Loucy (cell line): ENCODE results near the gene ENTPD7.

Source experiments
- H2AFZ ChIP-seq: fragments of 200-600 bp; sonication (generic); 2 replicates; pipeline ENCODE4 v1.6.0; 2016; ENCODE audit warnings: antibody characterized with exemption, mild to moderate bottlenecking, low read length, moderate library complexity
- H3F3A ChIP-seq: fragments of 200-600 bp; 2 replicates; pipeline ENCODE4 v1.6.0; 2016; ENCODE audit warnings: antibody characterized with exemption, low read depth, mild to moderate bottlenecking
- H3K27me3 ChIP-seq: fragments of 200-600 bp; sonication (generic); 2 replicates; pipeline ENCODE4 v1.6.1; 2014; ENCODE audit warnings: low read length, mild to moderate bottlenecking; ENCODE audit not compliant: insufficient read depth, poor library complexity, severe bottlenecking
- H3K36me3 ChIP-seq: fragments of 200-600 bp; sonication (generic); 2 replicates; pipeline ENCODE4 v1.6.1; 2016; ENCODE audit warnings: low read length; ENCODE audit not compliant: insufficient read depth
- H3K4me1 ChIP-seq: fragments of 200-600 bp; sonication (generic); 2 replicates; pipeline ENCODE4 v1.5.1; 2014; ENCODE audit warnings: low read length, mild to moderate bottlenecking; ENCODE audit not compliant: insufficient read depth, poor library complexity, severe bottlenecking
- H3K4me2 ChIP-seq: fragments of 200-600 bp; sonication (generic); 2 replicates; pipeline ENCODE4 v1.6.0; 2014; ENCODE audit warnings: antibody characterized with exemption, low read length, low read depth, mild to moderate bottlenecking; ENCODE audit not compliant: poor library complexity, severe bottlenecking
- H3K4me3 ChIP-seq: fragments of 200-600 bp; sonication (generic); 2 replicates; pipeline ENCODE4 v1.5.1; 2014; ENCODE audit warnings: low read length, mild to moderate bottlenecking, mixed read lengths; ENCODE audit not compliant: poor library complexity, severe bottlenecking
- H3K79me2 ChIP-seq: fragments of 200-600 bp; sonication (generic); 2 replicates; pipeline ENCODE4 v1.6.1; 2014; ENCODE audit warnings: low read length; ENCODE audit not compliant: insufficient read depth
- H3K9ac ChIP-seq: fragments of 200-600 bp; sonication (generic); 2 replicates; pipeline ENCODE4 v1.6.0; 2014; ENCODE audit warnings: mild to moderate bottlenecking, low read depth, low read length, moderate library complexity; ENCODE audit not compliant: poor library complexity, severe bottlenecking
- H3K9me2 ChIP-seq: fragments of 200-600 bp; sonication (generic); replicated peaks from 2 replicates; pipeline ENCODE4 v1.6.1; 2016; ENCODE audit warnings: low read depth, low read length, mixed read lengths
- H3K9me3 ChIP-seq: fragments of 200-600 bp; sonication (generic); 2 replicates; pipeline ENCODE4 v1.6.1; 2014; ENCODE audit warnings: mild to moderate bottlenecking, antibody characterized with exemption, low read length, low read depth; ENCODE audit not compliant: insufficient read depth
- H4K20me1 ChIP-seq: fragments of 200-600 bp; sonication (generic); 2 replicates; pipeline ENCODE4 v1.6.0; 2014; ENCODE audit warnings: antibody characterized with exemption, low read length, mild to moderate bottlenecking; ENCODE audit not compliant: insufficient read depth, poor library complexity, severe bottlenecking
- EZH2phosphoT487 ChIP-seq: fragments of 200-600 bp; IDR thresholded peaks from 2 replicates; pipeline ENCODE4 v1.6.1; 2018; ENCODE audit warnings: antibody characterized with exemption, mild to moderate bottlenecking, moderate library complexity, borderline replicate concordance
- TF ChIP-seq, protein P1 (sequence below): fragments of 200-600 bp; sonication (generic); conservative IDR thresholded peaks from 2 replicates; pipeline ENCODE4 v1.5.1; 2014; ENCODE audit warnings: mild to moderate bottlenecking, antibody characterized with exemption, low read length

Gene ENTPD7

DNA sequence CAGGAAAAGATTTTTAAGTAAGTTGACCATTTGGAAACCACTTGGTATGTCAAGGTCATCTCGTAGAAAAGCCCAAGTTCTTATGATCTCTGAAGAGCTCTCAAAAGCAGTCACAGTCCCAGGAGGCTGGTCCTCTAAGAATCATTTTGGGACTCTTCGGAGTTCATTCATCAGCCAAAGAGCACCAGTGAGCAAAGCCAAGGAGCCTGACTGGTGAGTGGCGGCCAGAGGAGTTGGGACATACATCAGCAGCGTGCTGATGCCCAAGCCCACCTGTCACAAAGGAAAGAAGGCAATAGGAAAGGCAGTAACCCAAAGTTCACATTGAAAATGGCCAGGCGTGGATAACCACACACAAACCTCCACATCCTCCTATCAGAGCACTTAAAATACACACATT lies 55.1 kb downstream of the ENTPD7 start:
- TF ChIP-seq, protein P1, sequence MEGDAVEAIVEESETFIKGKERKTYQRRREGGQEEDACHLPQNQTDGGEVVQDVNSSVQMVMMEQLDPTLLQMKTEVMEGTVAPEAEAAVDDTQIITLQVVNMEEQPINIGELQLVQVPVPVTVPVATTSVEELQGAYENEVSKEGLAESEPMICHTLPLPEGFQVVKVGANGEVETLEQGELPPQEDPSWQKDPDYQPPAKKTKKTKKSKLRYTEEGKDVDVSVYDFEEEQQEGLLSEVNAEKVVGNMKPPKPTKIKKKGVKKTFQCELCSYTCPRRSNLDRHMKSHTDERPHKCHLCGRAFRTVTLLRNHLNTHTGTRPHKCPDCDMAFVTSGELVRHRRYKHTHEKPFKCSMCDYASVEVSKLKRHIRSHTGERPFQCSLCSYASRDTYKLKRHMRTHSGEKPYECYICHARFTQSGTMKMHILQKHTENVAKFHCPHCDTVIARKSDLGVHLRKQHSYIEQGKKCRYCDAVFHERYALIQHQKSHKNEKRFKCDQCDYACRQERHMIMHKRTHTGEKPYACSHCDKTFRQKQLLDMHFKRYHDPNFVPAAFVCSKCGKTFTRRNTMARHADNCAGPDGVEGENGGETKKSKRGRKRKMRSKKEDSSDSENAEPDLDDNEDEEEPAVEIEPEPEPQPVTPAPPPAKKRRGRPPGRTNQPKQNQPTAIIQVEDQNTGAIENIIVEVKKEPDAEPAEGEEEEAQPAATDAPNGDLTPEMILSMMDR = no peak
- TF ChIP-seq EZH2phosphoT487 = no peak
- Histone ChIP-seq H3K9ac (no peak overlapping the region), H3K9me2 (no peaks in the 10 kb centered on the region), H3K4me2 (no peak overlapping the region), H3K36me3 (peaks cover 39% of the 10 kb centered on the region; the same call in 1 of the 2 replicates), H2AFZ (no peak overlapping the region), H3F3A (no peaks in the 10 kb centered on the region), H4K20me1 (no peaks in the 10 kb centered on the region), H3K79me2 (no peaks in the 10 kb centered on the region), H3K4me3 (no peak overlapping the region), H3K4me1 (no peaks in the 10 kb centered on the region), H3K9me3 (no peaks in the 10 kb centered on the region), H3K27me3 (no peaks in the 10 kb centered on the region)

DNA sequence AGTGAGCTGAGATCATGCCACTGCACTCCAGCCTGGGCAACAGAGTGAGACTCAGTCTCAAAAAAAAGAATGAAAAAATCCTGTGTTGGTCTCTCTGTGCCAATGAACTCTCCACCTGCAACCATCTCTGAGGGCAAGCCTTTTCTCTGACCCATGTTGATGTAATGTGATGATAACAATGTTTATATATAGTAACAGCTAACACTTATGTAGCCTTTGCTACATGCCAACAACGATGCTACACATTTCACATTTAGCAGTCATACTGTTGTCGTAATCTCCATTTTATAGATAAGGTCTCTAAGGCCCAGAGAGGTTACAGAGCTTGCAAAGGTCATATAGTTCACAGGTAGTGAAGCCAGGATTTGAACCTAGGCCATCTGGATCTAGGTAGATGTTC lies 61.1 kb downstream of the ENTPD7 start:
- Histone ChIP-seq H3K9me3 (no peaks in the 10 kb centered on the region), H3K79me2 (no peaks in the 10 kb centered on the region), H3K9me2 (no peaks in the 10 kb centered on the region), H3K4me2 (no peak overlapping the region), H4K20me1 (no peaks in the 10 kb centered on the region), H3K4me3 (no peak overlapping the region), H3K27me3 (no peaks in the 10 kb centered on the region), H3K4me1 (no peaks in the 10 kb centered on the region), H3F3A (no peaks in the 10 kb centered on the region), H3K36me3 (peaks cover 46% of the 10 kb centered on the region; the same call in 1 of the 2 replicates), H3K9ac (no peak overlapping the region), H2AFZ (no peak overlapping the region)
- TF ChIP-seq, protein P1 = no peak
- TF ChIP-seq EZH2phosphoT487 = no peak

DNA sequence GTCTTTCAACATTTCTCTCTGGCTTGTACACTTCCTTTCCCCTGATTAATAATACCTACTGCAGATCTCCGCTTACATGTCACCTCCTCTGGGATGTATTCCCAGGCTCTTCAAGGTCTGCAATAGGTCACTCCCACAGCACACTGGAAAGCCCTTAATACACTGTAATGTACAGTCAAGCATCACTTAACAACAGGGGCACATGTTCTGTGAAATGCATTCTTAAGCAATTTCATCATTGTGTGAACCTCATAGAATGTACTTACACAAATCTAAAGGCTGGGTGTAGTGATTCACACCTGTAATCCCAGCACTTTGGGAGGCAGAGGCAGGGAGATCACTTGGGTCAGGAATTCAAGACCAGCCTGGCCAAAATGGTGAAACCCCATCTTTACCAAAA lies 70.7 kb downstream of the ENTPD7 start:
- H3K9me2 ChIP-seq = no peaks in the 10 kb centered on the region

More for the DNA sequence above, 70.7 kb downstream of the ENTPD7 start:
- H4K20me1 ChIP-seq = peaks cover 6% of the 10 kb centered on the region
- H2AFZ ChIP-seq = no peak overlapping the region
- no peak for TF ChIP-seq EZH2phosphoT487
- TF ChIP-seq, protein P1 = no peak
- H3K4me3 ChIP-seq = no peak overlapping the region
- peaks cover 35% of the 10 kb centered on the region for H3K79me2 ChIP-seq
- no peaks in the 10 kb centered on the region for H3K9me3 ChIP-seq
- no peak overlapping the region for H3K4me2 ChIP-seq
- peaks cover 20% of the 10 kb centered on the region for H3K4me1 ChIP-seq
- no peaks in the 10 kb centered on the region for H3K27me3 ChIP-seq
- H3F3A ChIP-seq = no peaks in the 10 kb centered on the region
- peaks cover 7% of the 10 kb centered on the region; the same call in 1 of the 2 replicates for H3K36me3 ChIP-seq
- no peak overlapping the region for H3K9ac ChIP-seq
